ENCODE results near the gene ZAR1L.

GRCh38 chr13:32254416-32254815, 60.7 kb downstream of the ZAR1L start:
- TF ChIP-seq EP300 (IDR thresholded peaks at IDR 0.05; ENCODE audit: low read depth): no peak
- TF ChIP-seq, protein P1, sequence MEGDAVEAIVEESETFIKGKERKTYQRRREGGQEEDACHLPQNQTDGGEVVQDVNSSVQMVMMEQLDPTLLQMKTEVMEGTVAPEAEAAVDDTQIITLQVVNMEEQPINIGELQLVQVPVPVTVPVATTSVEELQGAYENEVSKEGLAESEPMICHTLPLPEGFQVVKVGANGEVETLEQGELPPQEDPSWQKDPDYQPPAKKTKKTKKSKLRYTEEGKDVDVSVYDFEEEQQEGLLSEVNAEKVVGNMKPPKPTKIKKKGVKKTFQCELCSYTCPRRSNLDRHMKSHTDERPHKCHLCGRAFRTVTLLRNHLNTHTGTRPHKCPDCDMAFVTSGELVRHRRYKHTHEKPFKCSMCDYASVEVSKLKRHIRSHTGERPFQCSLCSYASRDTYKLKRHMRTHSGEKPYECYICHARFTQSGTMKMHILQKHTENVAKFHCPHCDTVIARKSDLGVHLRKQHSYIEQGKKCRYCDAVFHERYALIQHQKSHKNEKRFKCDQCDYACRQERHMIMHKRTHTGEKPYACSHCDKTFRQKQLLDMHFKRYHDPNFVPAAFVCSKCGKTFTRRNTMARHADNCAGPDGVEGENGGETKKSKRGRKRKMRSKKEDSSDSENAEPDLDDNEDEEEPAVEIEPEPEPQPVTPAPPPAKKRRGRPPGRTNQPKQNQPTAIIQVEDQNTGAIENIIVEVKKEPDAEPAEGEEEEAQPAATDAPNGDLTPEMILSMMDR (IDR thresholded peaks at IDR 0.05): no peak
- TF ChIP-seq POLR2A (IDR thresholded peaks at IDR 0.05): no peak

All from transverse colon (tissue), 3 donors.